Measurements from ENCODE around the gene ATP5F1E. TPM values are rescaled to one million over a fixed set of nuclear protein-coding genes. Genes with fewer than 3 reads are reported as not detected.

The ATP5F1E gene
- total RNA-seq, 1 experiment from 2014 or later = 52.7 TPM

GRCh38 chr20:58994390-58995159 lies 37.6 kb downstream of the ATP5F1E start:
- H3K4me2 ChIP-seq (ENCODE audit: insufficient read depth, insufficient read length, low read length) = no peak overlapping the region
- H3K4ac ChIP-seq (ENCODE audit: low read depth, low read length) = no peak overlapping the region
- no peaks in the 10 kb centered on the region for H3K4me1 Mint-ChIP-seq
- no peaks in the 10 kb centered on the region for H3K27me3 ChIP-seq (ENCODE audit: insufficient read depth, low read length)
- no peak overlapping the region for H3T11ph ChIP-seq (ENCODE audit: low read length)
- H2BK20ac ChIP-seq (ENCODE audit: low read depth, low read length, poor library complexity, severe bottlenecking) = no peak overlapping the region
- no peaks in the 10 kb centered on the region for H3K79me1 ChIP-seq (ENCODE audit: insufficient read depth, low read depth, low read length, poor library complexity, severe bottlenecking)
- H3K14ac ChIP-seq (ENCODE audit: insufficient read depth, low read length) = no peak overlapping the region
- no peak overlapping the region for H2BK120ac ChIP-seq (ENCODE audit: low read depth, low read length, poor library complexity, severe bottlenecking)
- no peaks in the 10 kb centered on the region for H3K4me1 ChIP-seq (ENCODE audit: insufficient read depth, low read length)
- no peak overlapping the region for H2AK5ac ChIP-seq (ENCODE audit: insufficient read length, low read length)
- no peaks in the 10 kb centered on the region for H3K9me3 Mint-ChIP-seq
- no peak overlapping the region for H2BK5ac ChIP-seq (ENCODE audit: insufficient read length, low read length)
- H2BK15ac ChIP-seq (ENCODE audit: low read depth, low read length) = no peak overlapping the region
- H3K23me2 ChIP-seq (ENCODE audit: insufficient read length, low read depth, low read length, poor library complexity, severe bottlenecking) = no peaks in the 10 kb centered on the region
- no peak overlapping the region for H3K18ac ChIP-seq (ENCODE audit: insufficient read length, low read depth, low read length)
- H3K27ac ChIP-seq (ENCODE audit: insufficient read length, low read depth, low read length) = no peak overlapping the region
- no peak for DNase-seq
- H4K20me1 ChIP-seq (ENCODE audit: control insufficient read depth, insufficient read depth, insufficient read length) = no peaks in the 10 kb centered on the region
- no peak overlapping the region for H3K4me3 Mint-ChIP-seq
- no peak overlapping the region for H2AFZ ChIP-seq (ENCODE audit: low read length)
- H3K27ac Mint-ChIP-seq = no peak overlapping the region; a peak in 1 of 7 replicates
- no peak overlapping the region for H2BK12ac ChIP-seq (ENCODE audit: insufficient read length, low read depth, low read length)
- H3K79me2 ChIP-seq (ENCODE audit: insufficient read depth, low read length) = no peaks in the 10 kb centered on the region
- H4K5ac ChIP-seq (ENCODE audit: insufficient read length, low read depth, low read length) = no peak overlapping the region
- H3K27me3 Mint-ChIP-seq (ENCODE audit: low read depth) = no peaks in the 10 kb centered on the region; the same call in 1 of the 2 replicates
- TF ChIP-seq, protein P1, sequence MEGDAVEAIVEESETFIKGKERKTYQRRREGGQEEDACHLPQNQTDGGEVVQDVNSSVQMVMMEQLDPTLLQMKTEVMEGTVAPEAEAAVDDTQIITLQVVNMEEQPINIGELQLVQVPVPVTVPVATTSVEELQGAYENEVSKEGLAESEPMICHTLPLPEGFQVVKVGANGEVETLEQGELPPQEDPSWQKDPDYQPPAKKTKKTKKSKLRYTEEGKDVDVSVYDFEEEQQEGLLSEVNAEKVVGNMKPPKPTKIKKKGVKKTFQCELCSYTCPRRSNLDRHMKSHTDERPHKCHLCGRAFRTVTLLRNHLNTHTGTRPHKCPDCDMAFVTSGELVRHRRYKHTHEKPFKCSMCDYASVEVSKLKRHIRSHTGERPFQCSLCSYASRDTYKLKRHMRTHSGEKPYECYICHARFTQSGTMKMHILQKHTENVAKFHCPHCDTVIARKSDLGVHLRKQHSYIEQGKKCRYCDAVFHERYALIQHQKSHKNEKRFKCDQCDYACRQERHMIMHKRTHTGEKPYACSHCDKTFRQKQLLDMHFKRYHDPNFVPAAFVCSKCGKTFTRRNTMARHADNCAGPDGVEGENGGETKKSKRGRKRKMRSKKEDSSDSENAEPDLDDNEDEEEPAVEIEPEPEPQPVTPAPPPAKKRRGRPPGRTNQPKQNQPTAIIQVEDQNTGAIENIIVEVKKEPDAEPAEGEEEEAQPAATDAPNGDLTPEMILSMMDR (conservative IDR thresholded peaks at IDR 0.05) = no peak
- no peaks in the 10 kb centered on the region for H3K9me3 ChIP-seq (ENCODE audit: control insufficient read depth, low read depth, low read length)
- no peak overlapping the region for H4K8ac ChIP-seq (replicated peaks; ENCODE audit: insufficient read length, low read depth, low read length)
- peaks cover 27 to 84% (median 80%) of the 10 kb centered on the region in 3 experiments; a peak in 6 of 7 replicates for H3K36me3 Mint-ChIP-seq (ENCODE audit: insufficient read depth in 1 of 3, low read depth in 3 of 3)
- H3K23ac ChIP-seq (ENCODE audit: insufficient read length, low read depth, low read length) = no peak overlapping the region
- no peak overlapping the region for H3K9ac ChIP-seq (ENCODE audit: extremely low read depth, insufficient read length, low read length)
- H3K56ac ChIP-seq (ENCODE audit: insufficient read length, low read depth, low read length) = no peak overlapping the region
- H4K91ac ChIP-seq (ENCODE audit: insufficient read length, low read depth, low read length) = no peak overlapping the region
- no CpG with 5 or more reads among the region's 17 CpGs for WGBS (ENCODE audit: extremely low coverage, insufficient read length, low lambda C conversion rate)
